GM12878 (cell line): ENCODE results near the gene DMXL1. TPM values are rescaled to one million over a fixed set of nuclear protein-coding genes. Genes with fewer than 3 reads are reported as not detected.

ENCODE experiments used
- ATAC-seq: fragments of 200-7000 bp; cut with Tn5 transposase; 3 replicates; pipeline ENCODE4 v1.9.1; 2020; ENCODE audit warnings: mild to moderate bottlenecking, moderate library complexity
- BruUV-seq: library from RNA; stranded (reverse); fragments of 400-500 nt; replicated peaks from 2 replicates; lab custom pipeline; 2021; lab: Mats Ljungman, UMichigan
- CTCF ChIA-PET: fragments of 300-600 bp; sonication (Branson Sonifier 250); formaldehyde crosslinking; extraction: SDS; loops from one replicate; lab custom pipeline; 2021; ENCODE audit warnings: inconsistent platforms; lab: Yijun Ruan, JAX
- POLR2A ChIA-PET: fragments of 350-600 bp; formaldehyde crosslinking; extraction: SDS; loops from one replicate; lab custom pipeline; 2021; ENCODE audit warnings: inconsistent platforms; lab: Charles Lee
- RAD21 ChIA-PET: fragments of 300-600 bp; sonication (Branson Sonifier 250); formaldehyde crosslinking; loops from one replicate; lab custom pipeline; 2023; ENCODE audit warnings: antibody characterized with exemption; ENCODE audit not compliant: unreplicated experiment; lab: Charles Lee
- SMC1A ChIA-PET: fragments of 300-600 bp; sonication (Branson Sonifier 250); formaldehyde crosslinking; loops from one replicate; lab custom pipeline; 2023; ENCODE audit not compliant: unreplicated experiment, uncharacterized antibody; lab: Charles Lee
- DNase-seq: peaks from one replicate; pipeline ENCODE4 v3.0.0-alpha.2; 2011; ENCODE audit warnings: low read depth, low spot score
- FAIRE-seq: peaks from 3 replicates; lab custom pipeline; 2011; peaks lifted over from hg19 to GRCh38; lab: Jason Lieb, UNC
- H2AFZ ChIP-seq: 2 replicates; pipeline ENCODE4 v1.6.0; 2011; ENCODE audit warnings: low read depth, low read length, control low read depth; ENCODE audit not compliant: control insufficient read depth
- H3K27ac ChIP-seq: 2 replicates; pipeline ENCODE4 v1.5.1; 2011; ENCODE audit warnings: control low read depth; ENCODE audit not compliant: control insufficient read depth, insufficient read depth
- H3K27me3 ChIP-seq, 2 experiments: replicated peaks in 1 of 2; 2 replicates each; pipeline versions ENCODE4 v1.6.0 to v1.6.1; 2011; ENCODE audit warnings: low read length in 1 of 2; ENCODE audit not compliant: control insufficient read depth in 2 of 2, insufficient read depth in 2 of 2
- H3K36me3 ChIP-seq, 2 experiments: 2 replicates each; pipeline ENCODE4 v1.5.1; 2011; ENCODE audit warnings: low read length in 1 of 2; ENCODE audit not compliant: control insufficient read depth in 2 of 2, insufficient read depth in 2 of 2
- H3K4me1 ChIP-seq: 2 replicates; pipeline ENCODE4 v1.6.1; 2011; ENCODE audit warnings: mild to moderate bottlenecking, low read length, moderate library complexity, mixed read lengths; ENCODE audit not compliant: control insufficient read depth, insufficient read depth
- H3K4me2 ChIP-seq: 2 replicates; pipeline ENCODE4 v1.6.0; 2011; ENCODE audit warnings: control low read depth; ENCODE audit not compliant: control insufficient read depth, insufficient read depth
- H3K4me3 ChIP-seq: fragments of 200-600 bp; sonication (generic); 2 replicates; pipeline ENCODE4 v1.5.1; 2016
- H3K79me2 ChIP-seq: 2 replicates; pipeline ENCODE4 v1.6.0; 2011; ENCODE audit warnings: low read length; ENCODE audit not compliant: control insufficient read depth, insufficient read depth
- H3K9ac ChIP-seq: 2 replicates; pipeline ENCODE4 v1.8.0; 2011; ENCODE audit warnings: low read length, control low read depth, mixed read lengths; ENCODE audit not compliant: control insufficient read depth, insufficient read depth
- H3K9me3 ChIP-seq: replicated peaks from 3 replicates; pipeline ENCODE4 v1.5.1; 2011; ENCODE audit warnings: mild to moderate bottlenecking, low read length; ENCODE audit not compliant: control insufficient read depth, insufficient read depth
- H4K20me1 ChIP-seq: 2 replicates; pipeline ENCODE4 v1.6.0; 2011; ENCODE audit not compliant: control insufficient read depth, insufficient read depth
- BHLHE40 ChIP-seq, 2 experiments: fragments of 450-650 bp in 1 of 2; IDR thresholded peaks; 2 replicates each; pipeline ENCODE4 v1.6.1; 2011 to 2017; ENCODE audit warnings: low read depth in 2 of 2, borderline replicate concordance in 1 of 2, improper control_type of control experiment in 1 of 2, low read length in 1 of 2, mild to moderate bottlenecking in 1 of 2
- CEBPB ChIP-seq, 2 experiments: fragments of 150-350 bp in 1 of 2; IDR thresholded peaks; 2 replicates each; pipeline ENCODE4 v1.6.1; 2012 to 2014; ENCODE audit warnings: low read depth in 2 of 2, low read length in 2 of 2, borderline replicate concordance in 1 of 2, inconsistent platforms in 1 of 2
- CREB1 ChIP-seq: IDR thresholded peaks from 2 replicates; pipeline ENCODE4 v1.6.1; 2012; ENCODE audit warnings: low read depth, mild to moderate bottlenecking, inconsistent platforms
- FOXM1 ChIP-seq: IDR thresholded peaks from 2 replicates; pipeline ENCODE4 v1.6.1; 2012; ENCODE audit warnings: low read depth, mild to moderate bottlenecking, inconsistent platforms, low read length, moderate library complexity
- MTA2 ChIP-seq: fragments of 450-650 bp; IDR thresholded peaks from 2 replicates; pipeline ENCODE4 v1.6.1; 2016; ENCODE audit warnings: low read depth, mild to moderate bottlenecking, moderate library complexity
- RB1 ChIP-seq: fragments of 450-650 bp; formaldehyde crosslinking; IDR thresholded peaks from 2 replicates; pipeline ENCODE4 v1.6.1; 2017; ENCODE audit warnings: mild to moderate bottlenecking, borderline replicate concordance
- RBBP5 ChIP-seq: fragments of 200-600 bp; sonication (generic); conservative IDR thresholded peaks from 2 replicates; pipeline ENCODE4 v1.6.1; 2016
- SMC3 ChIP-seq: IDR thresholded peaks from 2 replicates; pipeline ENCODE4 v1.6.1; 2011; ENCODE audit warnings: low read length, improper control_type of control experiment, borderline replicate concordance
- STAT1 ChIP-seq: fragments of 450-650 bp; conservative IDR thresholded peaks from 2 replicates; pipeline ENCODE4 v1.6.1; 2014; ENCODE audit warnings: antibody characterized with exemption, mild to moderate bottlenecking
- TCF7 ChIP-seq: IDR thresholded peaks from 2 replicates; pipeline ENCODE4 v1.6.1; 2014; ENCODE audit warnings: antibody characterized with exemption, borderline replicate concordance
- ZNF217 ChIP-seq: fragments of 450-650 bp; IDR thresholded peaks from 2 replicates; pipeline ENCODE4 v1.6.1; 2017; ENCODE audit warnings: antibody characterized with exemption, mild to moderate bottlenecking
- WGBS: methylation state at CpG from one replicate; pipeline ENCODE4 v1.1.6; 2016; ENCODE audit warnings: low lambda C conversion rate; ENCODE audit not compliant: insufficient replicate concordance, insufficient coverage; ENCODE audit errors: missing lambda C conversion rate; 5-methylcytosine and 5-hydroxymethylcytosine counted together
- in situ Hi-C: fragments of 300-500 bp; cut with MboI; formaldehyde crosslinking; loops from 9 replicates; pipeline ENCODE4 v1.14.3; 2018; ENCODE audit warnings: mixed read lengths
- intact Hi-C: fragments of 100-400 bp; cut with micrococcal nuclease; formaldehyde crosslinking; loops from one replicate; pipeline ENCODE4 v1.14.2; 2022; ENCODE audit not compliant: unreplicated experiment
- polyA plus RNA-seq, 11 experiments: library from polyadenylated mRNA; depleted of rRNA in 4 of 11; unstranded in 6 of 11; stranded (reverse) in 5 of 11; fragments of >200 nt; fragmentation: Nextera tagmentation in 4 of 11; fragmentation: Illumina TruSeq in 1 of 11; extraction: Ambion mirVana in 4 of 11; extraction: Trizol in 1 of 11; gene quantifications; 1 replicate in 1 of 11; 2 replicates in 10 of 11; pipeline versions ENCODE4 v1.2.1 to v1.2.3, GENCODE V29; 2011 to 2016; ENCODE audit warnings: inconsistent platforms in 2 of 11, missing spikeins in 2 of 11, low read depth in 1 of 11
- total RNA-seq, 4 experiments: library from RNA; depleted of rRNA in 3 of 4; stranded (reverse); fragments of >200 nt in 3 of 4; fragmentation: Illumina TruSeq in 1 of 4; extraction: Trizol in 1 of 4; gene quantifications; 2 replicates each; pipeline versions ENCODE4 v1.2.1 to v1.2.3, GENCODE V29; 2013 to 2021
- TF ChIP-seq, protein P1 (sequence below): fragments of 450-650 bp; IDR thresholded peaks from 2 replicates; pipeline ENCODE4 v1.6.1; 2016; ENCODE audit warnings: mild to moderate bottlenecking, moderate library complexity, borderline replicate concordance
- TF ChIP-seq, protein P2 (sequence below): IDR thresholded peaks from 2 replicates; pipeline ENCODE4 v1.6.1; 2011; ENCODE audit warnings: borderline replicate concordance, low read depth, mild to moderate bottlenecking, moderate library complexity, low read length; ENCODE audit not compliant: insufficient read depth, poor library complexity, severe bottlenecking

The DMXL1 gene
- total and polyA plus RNA-seq, 10 of the 15 experiments (the other 5 are each of a cell fraction or from before 2014, with no cell fraction given): 9.1 to 67.7 (median 34.1) TPM

DNA sequence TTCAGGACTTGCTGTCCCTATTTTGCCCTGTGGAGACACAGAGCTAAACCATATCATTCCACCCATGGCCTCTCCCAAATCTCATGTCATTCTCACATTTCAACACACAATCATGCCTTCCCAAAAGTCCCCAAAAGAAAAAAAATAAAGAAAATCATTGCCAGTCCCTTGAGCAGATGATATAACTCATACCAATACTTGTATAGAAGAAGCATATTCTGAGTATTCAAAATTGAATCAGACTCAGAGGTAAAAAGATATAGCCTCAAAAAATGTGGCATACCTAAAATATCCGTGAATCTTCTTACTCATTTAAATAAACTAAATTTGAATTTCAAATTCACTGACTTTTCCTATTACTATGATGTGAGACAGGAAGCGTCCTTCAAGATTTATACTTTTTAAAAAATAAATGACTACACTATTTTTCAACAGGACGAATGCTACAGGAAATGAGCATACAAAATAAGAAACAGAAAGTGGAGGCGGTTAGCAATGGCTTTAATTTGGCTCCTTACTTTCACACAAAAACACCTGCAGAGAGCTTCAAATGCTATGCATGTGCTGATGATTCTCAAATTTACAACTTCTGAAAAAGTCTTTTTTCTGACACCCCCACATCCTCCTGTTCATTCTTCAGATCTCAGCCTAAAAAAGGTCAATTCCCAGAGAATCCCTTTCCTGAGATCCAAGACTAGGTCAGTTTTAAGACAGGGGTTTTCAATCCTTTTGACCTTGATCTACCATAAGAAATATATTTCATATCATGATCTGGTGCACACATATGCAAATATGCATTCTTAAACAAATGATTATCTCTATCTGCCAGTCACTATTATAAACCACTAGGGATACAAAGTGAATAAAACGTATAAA, 39.6 kb upstream of the DMXL1 start:
- peak; percentile 62 for FAIRE-seq
- POLR2A ChIA-PET: interaction anchor here (0.6 to 1.5 kb wide), 7 partner anchors 15 to 602 kb away, joined by 3 to 7 read pairs (median 3); partner anchors contain the start of gene DMXL1
- Histone ChIP-seq H3K9me3 (no peaks in the 10 kb centered on the region), H3K4me3 (peak overlapping the region; percentile 55), H3K27me3 (no peaks in the 10 kb centered on the region), H4K20me1 (no peaks in the 10 kb centered on the region), H3K27ac (peak overlapping the region; percentile 95), H3K4me2 (peak overlapping the region; percentile 89), H2AFZ (peak overlapping the region; percentile 70), H3K79me2 (no peaks in the 10 kb centered on the region; the same call in 1 of the 2 replicates), H3K9ac (peak overlapping the region; percentile 53; the same call in 1 of the 2 replicates), H3K4me1 (peaks cover 39% of the 10 kb centered on the region), H3K36me3 (no peaks in the 10 kb centered on the region)
- in situ Hi-C loops (loop anchor here (5.0 kb wide), 1 partner anchor 36 kb away; no protein-coding TSS in a partner anchor), intact Hi-C loops (loop anchor here (1.0 to 5.0 kb wide), 3 partner anchors 40 to 44 kb away; partner anchors contain the start of genes DMXL1 and DTWD2)
- SMC1A ChIA-PET: interaction anchor here (0.9 to 3.4 kb wide), 15 partner anchors 9 to 381 kb away, joined by 3 to 19 read pairs (median 4); partner anchors contain the start of gene DMXL1
- WGBS: under 1% methylated on average over 5 of the region's 5 CpGs
- ATAC-seq: peak; percentile 72
- RAD21 ChIA-PET: interaction anchor here (0.7 to 4.6 kb wide), 10 partner anchors 9 to 381 kb away, joined by 3 to 35 read pairs (median 6); partner anchors contain the start of genes DMXL1 and DTWD2
- peak; percentile 80 for DNase-seq
- CTCF ChIA-PET: interaction anchor here (1.2 to 3.8 kb wide), 7 partner anchors 10 to 381 kb away, joined by 3 to 23 read pairs (median 5); partner anchors contain the start of genes DMXL1 and DTWD2
- BruUV-seq: TSS peak; percentile 72
- peak; percentile 74 to 87 for TF ChIP-seq BHLHE40 (IDR thresholded peaks at IDR 0.05; ENCODE audit: borderline replicate concordance in 1 of 2, low read depth in 2 of 2, low read length in 1 of 2)
- peak; percentile 65 for TF ChIP-seq MTA2
- TF ChIP-seq STAT1: no peak
- TF ChIP-seq, protein P1, sequence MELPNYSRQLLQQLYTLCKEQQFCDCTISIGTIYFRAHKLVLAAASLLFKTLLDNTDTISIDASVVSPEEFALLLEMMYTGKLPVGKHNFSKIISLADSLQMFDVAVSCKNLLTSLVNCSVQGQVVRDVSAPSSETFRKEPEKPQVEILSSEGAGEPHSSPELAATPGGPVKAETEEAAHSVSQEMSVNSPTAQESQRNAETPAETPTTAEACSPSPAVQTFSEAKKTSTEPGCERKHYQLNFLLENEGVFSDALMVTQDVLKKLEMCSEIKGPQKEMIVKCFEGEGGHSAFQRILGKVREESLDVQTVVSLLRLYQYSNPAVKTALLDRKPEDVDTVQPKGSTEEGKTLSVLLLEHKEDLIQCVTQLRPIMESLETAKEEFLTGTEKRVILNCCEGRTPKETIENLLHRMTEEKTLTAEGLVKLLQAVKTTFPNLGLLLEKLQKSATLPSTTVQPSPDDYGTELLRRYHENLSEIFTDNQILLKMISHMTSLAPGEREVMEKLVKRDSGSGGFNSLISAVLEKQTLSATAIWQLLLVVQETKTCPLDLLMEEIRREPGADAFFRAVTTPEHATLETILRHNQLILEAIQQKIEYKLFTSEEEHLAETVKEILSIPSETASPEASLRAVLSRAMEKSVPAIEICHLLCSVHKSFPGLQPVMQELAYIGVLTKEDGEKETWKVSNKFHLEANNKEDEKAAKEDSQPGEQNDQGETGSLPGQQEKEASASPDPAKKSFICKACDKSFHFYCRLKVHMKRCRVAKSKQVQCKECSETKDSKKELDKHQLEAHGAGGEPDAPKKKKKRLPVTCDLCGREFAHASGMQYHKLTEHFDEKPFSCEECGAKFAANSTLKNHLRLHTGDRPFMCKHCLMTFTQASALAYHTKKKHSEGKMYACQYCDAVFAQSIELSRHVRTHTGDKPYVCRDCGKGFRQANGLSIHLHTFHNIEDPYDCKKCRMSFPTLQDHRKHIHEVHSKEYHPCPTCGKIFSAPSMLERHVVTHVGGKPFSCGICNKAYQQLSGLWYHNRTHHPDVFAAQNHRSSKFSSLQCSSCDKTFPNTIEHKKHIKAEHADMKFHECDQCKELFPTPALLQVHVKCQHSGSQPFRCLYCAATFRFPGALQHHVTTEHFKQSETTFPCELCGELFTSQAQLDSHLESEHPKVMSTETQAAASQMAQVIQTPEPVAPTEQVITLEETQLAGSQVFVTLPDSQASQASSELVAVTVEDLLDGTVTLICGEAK: peak; percentile 25; the same call in 1 of the 2 replicates
- TF ChIP-seq TCF7: no peak
- peak; percentile 48; the same call in 1 of the 2 replicates for TF ChIP-seq CREB1
- TF ChIP-seq FOXM1: peak; percentile 90; the same call in 1 of the 2 replicates
- TF ChIP-seq, protein P2, sequence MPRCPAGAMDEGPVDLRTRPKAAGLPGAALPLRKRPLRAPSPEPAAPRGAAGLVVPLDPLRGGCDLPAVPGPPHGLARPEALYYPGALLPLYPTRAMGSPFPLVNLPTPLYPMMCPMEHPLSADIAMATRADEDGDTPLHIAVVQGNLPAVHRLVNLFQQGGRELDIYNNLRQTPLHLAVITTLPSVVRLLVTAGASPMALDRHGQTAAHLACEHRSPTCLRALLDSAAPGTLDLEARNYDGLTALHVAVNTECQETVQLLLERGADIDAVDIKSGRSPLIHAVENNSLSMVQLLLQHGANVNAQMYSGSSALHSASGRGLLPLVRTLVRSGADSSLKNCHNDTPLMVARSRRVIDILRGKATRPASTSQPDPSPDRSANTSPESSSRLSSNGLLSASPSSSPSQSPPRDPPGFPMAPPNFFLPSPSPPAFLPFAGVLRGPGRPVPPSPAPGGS: no peak
- no peak for TF ChIP-seq RBBP5
- no peak for TF ChIP-seq SMC3
- TF ChIP-seq RB1: no peak
- 0 out of 4 replicates have a peak, but pooled peaks of 1 of the 2 experiments have one; percentile 40 for TF ChIP-seq CEBPB (IDR thresholded peaks at IDR 0.05; ENCODE audit: borderline replicate concordance in 1 of 2, low read depth in 2 of 2, low read length in 2 of 2)
- TF ChIP-seq ZNF217: no peak
